NB4 (cell line): ENCODE data around the gene HMCN2.

Experiments
- CTCF ChIP-seq: IDR thresholded peaks from one replicate; pipeline ENCODE4 v1.5.1; 2012; ENCODE audit warnings: low read depth, low read length
- MYC ChIP-seq: IDR thresholded peaks from 2 replicates; pipeline ENCODE4 v1.6.1; 2011; ENCODE audit warnings: low read depth, low read length
- POLR2A ChIP-seq: IDR thresholded peaks from 2 replicates; pipeline ENCODE4 v1.6.1; 2011; ENCODE audit warnings: mild to moderate bottlenecking; ENCODE audit not compliant: insufficient read length; ENCODE audit errors: extremely low read depth

GRCh38 chr9:130471411-130472183, 206.0 kb downstream of the HMCN2 start:
- TF ChIP-seq CTCF (no peak), POLR2A (no peak), MYC (no peak)
